Fibroblast of skin of right biceps (primary cell): ENCODE data around the gene CCR4.
"Not testable (repeated sequence)": the region's sequence is repeated elsewhere in the genome, so short reads cannot be mapped to it uniquely, and the experiment has no call there.

Experiments used
- DNase-seq: peaks from one replicate; pipeline ENCODE4 v3.0.0-alpha.2; 2013

Gene CCR4

DNA sequence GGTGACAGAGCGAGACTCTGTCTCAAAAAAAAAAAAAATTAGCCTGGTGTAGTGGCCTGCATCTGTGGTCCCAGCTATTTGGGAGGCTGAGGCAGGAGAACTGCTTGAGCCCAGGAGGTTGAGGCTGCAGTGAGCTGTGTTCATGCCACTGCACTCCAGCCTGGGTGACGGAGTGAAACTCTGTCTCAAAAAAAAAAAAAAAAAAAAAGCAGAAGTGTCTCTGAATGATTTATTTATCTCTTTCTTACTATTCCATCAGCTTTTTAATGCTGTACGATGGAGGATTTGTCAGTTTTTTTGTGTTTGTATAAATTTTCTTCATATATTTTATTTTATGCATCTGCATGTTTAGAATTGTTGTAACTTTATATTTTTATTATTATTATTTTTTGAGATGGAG, 33.5 kb downstream of the CCR4 start:
- DNase-seq, result not testable (repeated sequence)

DNA sequence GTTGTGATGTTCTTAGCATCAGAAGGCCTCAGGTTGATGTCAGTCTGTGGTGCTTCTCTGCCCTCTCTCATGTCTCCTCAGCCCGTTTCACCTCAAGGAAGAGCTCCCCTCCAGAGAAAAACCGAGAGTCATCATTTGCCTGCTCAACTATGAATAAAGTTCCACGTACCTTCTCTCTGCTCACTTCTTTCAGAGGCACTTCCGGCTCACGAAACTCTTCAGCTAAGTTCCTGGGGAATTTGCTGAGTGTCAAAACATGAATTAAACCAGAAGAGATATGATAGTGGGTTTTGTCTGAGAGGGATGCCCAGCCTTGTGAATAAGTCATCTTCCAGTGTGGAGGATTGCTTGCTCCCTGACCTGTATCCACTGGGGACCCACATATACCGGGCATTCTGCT, 37.7 kb downstream of the CCR4 start:
- DNase-seq, result no peak

DNA sequence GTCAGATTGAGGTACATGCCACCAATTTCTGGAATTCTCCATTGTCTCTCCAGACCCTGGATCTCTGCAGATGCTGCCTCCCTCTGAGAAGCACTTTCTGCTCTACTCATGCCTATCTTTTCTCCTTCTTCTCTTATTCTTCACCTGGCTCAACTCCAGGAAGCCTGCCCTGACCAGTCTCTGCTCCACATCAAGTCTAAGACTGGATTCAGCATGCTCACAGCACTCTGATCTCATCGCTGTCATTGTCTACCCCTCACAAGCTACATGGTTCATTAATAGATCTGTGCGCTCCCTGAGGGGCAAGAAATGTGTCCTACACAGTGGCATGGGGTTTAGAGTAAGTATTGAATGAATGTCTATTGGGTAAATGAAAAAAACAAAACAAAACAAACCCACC, 38.7 kb downstream of the CCR4 start:
- no peak for DNase-seq

DNA sequence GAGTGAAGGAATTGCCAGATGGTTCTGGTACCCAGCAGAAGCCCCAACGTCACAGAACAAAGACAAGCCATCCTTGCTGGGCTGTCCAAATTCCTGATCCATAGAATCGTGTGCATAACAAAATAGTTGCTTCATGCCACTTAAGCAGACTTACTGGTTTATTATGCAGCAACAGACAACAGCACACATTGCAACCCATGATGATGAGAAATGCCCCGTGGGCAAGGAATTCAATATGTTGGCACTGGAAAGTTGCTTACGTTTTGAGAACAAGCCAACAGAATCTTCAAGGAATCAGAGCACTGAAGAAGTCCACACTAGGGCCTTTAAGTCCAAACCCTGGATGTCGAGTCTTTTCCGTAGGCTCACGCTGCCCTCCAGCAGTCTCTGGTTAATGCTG, 40.3 kb downstream of the CCR4 start:
- no peak for DNase-seq

DNA sequence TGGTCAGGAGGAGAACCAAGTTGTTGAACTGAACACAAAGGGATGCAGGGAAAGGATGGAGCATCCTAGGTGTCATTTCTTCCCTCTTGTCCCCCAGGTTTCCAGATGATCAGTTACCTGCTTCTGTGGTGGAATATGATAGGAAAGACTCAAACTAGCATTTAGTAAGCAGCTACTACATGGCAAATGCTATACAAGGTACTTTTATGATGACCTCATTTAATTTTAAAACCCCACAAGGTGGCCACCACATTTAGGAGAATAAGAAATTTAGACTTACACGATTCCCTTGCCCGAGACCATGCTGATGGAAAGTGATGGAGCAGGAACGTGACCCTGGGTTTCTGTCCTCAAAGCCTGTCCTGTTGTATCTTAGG, 40.9 kb downstream of the CCR4 start:
- DNase-seq, result no peak

DNA sequence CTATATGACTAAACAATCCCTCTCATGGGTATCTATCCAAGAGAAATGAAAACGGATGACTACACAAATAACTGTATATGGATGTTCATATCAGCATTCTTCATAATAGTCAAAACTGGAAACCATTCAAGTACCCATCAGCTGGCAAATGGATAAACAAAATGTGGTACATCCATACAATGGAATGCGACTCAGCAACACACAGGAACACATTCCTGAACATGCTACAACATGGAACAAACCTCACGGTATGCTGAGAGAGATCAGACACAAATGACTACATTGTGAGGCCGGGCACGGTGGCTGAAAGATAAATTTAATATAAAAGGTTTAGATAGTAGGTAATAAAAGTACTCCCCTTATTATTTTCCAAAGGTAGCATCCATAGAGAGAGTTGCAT, 42.6 kb downstream of the CCR4 start:
- no peak for DNase-seq

DNA sequence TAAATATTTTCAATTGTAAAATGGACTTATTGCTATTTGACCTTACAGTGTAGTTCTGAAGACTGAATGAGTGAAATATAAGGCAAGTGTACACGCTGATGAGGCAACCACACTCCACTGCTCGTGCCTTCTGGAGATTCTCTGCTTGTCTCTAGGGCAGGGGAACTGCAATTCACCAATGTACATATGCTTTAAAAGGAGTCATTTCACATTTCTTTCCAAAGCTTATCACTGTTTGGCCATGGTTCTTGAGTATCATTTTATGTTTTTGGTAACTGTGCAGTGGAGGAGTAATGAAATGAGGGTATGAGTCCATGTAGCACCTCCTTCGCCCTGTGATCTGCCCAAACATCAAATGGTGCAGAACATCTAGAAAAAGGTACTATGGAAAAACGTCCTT, 43.7 kb downstream of the CCR4 start:
- DNase-seq, result no peak

DNA sequence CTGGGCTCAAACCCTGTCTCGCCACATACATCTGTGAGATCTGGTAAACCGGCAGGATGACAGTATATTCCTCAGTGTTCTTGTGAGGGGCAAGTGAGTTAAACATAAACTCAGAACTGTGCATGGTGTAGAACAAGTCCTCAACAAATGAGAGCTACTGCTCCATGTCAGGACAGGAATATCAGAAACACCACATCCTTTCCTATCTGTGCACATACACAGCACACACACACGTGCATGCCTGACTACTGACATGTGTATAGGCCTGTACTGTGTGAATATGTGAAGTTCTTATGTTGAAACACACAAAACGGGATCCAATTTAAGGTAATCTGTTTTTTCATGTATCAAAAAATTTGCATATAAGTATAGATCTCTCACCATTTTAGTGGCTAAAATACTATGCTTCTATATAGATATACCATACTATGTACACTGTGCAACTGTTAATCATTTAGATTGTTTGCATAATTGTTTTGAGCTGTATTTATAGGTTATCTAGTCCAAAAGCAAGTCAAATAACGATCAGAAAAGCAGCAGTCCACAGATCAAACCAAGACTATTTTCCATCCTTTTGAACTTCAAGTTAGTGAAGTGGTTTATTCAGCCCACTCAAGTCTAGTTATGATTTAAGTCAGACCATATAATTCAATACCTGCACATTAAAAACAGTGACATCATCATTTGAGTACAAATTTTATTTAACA, 44.8 kb downstream of the CCR4 start:
- no peak for DNase-seq

DNA sequence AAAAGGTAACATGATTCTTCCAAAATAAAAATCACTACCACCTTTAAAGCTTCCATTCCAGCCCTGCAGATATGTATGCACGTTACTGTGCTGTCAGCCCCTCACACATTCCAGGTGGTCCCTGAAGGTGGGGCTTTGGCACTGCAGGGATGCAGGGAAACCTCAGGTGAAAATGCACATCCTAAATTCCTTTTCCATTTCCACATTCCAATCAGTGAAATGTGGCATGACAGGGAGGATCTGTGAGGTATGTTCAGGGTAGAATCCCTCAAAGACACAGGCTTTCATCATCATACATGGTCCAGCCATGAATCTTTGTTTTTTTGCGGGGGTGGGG, 45.3 kb downstream of the CCR4 start:
- DNase-seq, result no peak

DNA sequence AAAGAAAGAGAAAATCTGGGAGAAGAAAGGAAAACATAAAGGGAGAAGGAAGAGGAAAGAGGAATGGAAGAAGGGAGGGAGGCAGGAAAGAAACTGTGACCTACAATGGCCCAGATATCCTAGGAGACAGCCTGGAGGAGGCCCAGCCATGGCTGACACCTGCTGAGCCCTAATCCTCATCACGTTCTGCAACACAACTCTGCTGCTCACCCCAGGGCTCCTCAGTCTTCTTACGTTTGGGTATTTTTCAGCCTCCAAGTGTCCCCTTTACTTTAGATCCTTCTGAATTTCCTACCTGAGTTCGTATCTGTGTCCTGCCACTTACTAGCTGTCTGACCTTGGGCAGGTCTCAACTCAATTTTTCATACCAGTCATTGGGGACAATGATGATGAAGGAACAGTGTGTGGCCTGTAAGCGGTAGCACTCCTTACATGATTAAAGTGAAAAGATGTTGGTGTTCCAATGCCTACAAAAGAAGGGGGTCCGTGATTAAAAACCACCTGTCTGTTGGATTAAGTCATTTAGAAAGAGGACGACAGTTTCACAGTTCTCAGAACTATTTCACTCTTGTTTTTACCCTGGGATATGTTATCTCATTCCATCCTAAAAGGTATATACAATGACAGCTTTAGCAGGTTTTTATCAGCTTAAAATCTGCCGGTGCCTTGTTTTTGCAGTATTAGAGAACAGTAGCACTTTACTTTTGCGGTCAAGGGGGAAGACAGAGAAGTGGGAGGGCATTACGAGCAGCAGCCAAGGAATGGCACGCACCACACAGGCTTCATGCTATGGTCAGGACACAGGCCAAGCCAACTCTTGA, 47.4 kb downstream of the CCR4 start:
- no peak for DNase-seq

DNA sequence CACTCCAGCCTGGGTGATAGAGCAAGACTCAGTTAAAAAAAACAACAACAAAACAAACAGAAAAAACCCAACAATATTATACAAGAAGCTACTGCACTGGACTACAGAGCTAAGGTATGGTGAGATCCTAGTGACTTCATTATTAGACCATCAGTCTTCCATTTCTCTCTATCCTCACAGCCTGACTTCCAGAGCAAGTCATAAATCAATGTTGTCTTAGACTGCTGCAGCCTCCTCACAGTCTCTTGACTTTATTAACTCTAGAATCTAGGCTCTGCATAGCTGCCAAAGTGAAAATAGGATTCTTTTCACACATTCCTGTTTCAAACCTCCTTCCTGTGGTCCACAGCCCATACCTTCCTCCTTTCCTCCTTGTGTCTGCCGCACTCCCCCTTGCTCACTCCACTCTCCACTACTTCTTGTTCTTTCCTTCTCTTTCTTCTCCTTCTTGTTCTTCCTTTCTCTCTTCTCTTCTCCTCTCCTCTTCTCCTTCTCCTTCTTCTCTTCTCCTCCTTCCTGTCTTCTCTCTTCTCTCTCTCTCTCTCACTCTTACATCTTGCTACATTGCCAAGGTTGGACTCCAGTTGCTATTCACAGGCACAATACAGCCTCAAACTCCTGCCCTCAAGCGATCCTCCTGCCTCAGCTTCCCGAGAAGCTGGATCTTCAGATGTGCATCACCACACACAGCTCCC, 49.4 kb downstream of the CCR4 start:
- DNase-seq, result no peak

DNA sequence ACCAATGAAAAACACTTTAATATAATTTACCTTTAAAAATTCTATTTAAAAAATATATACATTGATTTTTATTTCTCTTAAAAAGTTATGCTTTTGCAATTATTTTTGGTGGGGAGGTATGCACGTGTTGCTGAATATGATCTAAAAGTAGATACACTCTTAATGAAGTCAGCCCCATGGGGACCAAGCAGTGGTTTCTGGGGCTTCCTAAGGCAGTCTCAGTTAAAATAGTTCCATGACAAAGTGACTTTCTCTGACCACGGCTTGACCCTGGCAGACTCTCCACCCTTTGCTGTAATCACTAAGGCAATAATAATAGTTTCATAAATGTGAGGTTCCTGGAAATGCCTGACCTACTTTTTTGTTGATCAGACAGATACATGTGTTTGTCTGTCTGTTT, 50.4 kb downstream of the CCR4 start:
- peak; percentile 4 for DNase-seq

DNA sequence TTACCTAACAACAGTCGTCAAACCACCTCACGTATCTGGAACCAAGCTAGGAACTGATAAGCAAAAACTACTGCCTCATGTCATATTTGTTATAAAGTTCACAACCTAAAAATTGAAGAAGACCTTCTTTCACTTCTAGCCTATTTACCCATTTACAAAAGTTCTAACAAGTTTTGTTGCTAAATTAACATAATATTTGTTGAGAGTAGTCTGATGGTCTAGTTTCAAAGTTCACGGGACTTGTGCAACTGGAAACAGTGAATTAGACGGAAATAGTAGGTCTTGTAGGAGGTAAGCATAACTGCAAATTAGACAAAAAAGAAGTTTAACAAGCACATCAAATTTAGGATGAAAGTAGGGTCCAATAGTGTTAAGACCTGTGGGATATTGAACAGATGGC, 51.9 kb downstream of the CCR4 start:
- DNase-seq, result no peak

DNA sequence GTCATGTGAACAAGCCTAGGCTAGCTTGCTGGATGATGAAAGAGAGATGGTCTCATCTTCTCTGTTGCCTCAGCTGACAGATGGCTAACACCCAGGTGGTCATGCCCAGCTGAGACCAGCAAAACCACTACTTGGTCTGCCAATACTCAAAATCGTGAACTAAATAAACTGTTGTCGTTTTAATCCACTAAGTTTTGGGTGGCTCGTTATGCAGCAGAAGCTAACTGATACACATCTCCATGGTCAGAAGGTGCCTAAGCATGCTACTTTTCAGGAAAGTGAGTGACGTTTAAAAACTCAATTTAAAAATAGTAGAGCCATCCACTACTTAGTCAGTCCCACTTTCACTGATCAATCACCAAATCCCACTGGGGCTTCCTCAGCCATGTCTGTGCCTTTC, 52.8 kb downstream of the CCR4 start:
- no peak for DNase-seq

DNA sequence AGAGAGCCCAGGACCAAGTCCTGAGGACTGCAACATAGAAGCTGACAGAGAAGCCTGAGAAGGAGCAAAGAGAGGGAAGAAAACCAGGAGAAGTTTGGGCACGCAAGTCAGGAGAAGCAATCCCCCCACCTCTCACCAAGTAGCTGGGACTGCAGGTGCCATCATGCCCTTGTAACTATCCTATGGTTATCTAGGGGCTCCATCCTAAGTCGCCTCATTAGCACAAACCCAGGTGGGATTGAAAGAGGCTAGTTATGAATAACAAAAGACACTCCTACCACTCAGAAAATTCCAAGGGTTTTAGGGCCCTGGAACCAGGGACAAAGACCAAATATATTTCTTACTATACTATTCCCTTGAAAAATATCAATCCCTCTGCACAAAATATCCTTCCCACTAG, 53.5 kb downstream of the CCR4 start:
- DNase-seq, result no peak
